D341Med (cell line): ENCODE data around the gene LCE1B.

Source experiments
- DNase-seq: peaks from one replicate; pipeline ENCODE4 v3.0.0; 2012; ENCODE audit warnings: low spot score

Gene LCE1B

DNA sequence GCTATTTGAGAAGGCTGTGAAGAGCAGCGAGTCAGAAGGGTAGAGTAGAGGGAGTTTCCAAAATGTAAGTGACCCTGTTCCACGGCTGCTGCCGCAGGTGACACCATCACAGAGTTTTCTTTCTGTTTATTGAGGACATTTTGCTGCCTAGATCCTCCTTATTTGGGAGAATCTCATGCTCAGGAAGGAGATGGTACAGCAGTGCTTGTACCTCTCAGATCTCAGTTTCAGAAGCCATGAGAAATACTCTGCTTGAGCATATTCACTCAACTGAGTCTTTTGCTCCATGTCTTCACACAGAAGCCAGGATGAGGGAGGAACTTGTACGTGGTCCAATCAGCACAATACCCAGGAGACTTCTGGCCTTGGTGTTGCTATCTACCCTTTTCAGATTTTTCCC is 49.6 kb downstream of the LCE1B start:
- no peak for DNase-seq
